ENCODE data around the gene MTFR2. TPM values are rescaled to one million over a fixed set of nuclear protein-coding genes. Genes with fewer than 3 reads are reported as not detected.

Gene MTFR2
- total RNA-seq (1 to 10 TPM; 1.2 TPM), polyA plus RNA-seq (1 to 10 TPM in 1 of 2 donors, under 1 TPM in 1; 0.55 to 1.1 TPM)

GRCh38 chr6:136249811-136250685 is at the start of gene MTFR2:
Gene MTFR2, minus strand, starts transcription at chr6:136250311. Its CDS starts 1,212 bp downstream, at chr6:136249099.
- DNase-seq, result peak; percentile 94 to 98 (median 96)
- Mint-ChIP-seq H3K4me3 (peak within 1 kb of the TSS; percentile 91 to 99 (median 96)), H3K9me3 (peaks cover 0 to 5% (median 0%) of the 10 kb centered on the region in 8 donors), H3K4me1 (peaks cover 24 to 43% (median 34%) of the 10 kb centered on the region in 4 donors), H3K27me3 (no peaks in the 10 kb centered on the region), H3K36me3 (peaks cover 0 to 10% of the 10 kb centered on the region in 2 donors), H3K27ac (peak within 1 kb of the TSS; percentile 74 to 96 (median 88))
- Histone ChIP-seq H3K27me3 (ENCODE audit: insufficient read depth, low read length) (no peaks in the 10 kb centered on the region), H3K9me3 (ENCODE audit: control insufficient read depth in 1 of 2, low read length in 2 of 2) (no peaks in the 10 kb centered on the region), H3K36me3 (ENCODE audit: insufficient read depth, low read length) (no peaks in the 10 kb centered on the region), H3K27ac (ENCODE audit: low read depth, low read length) (peak within 1 kb of the TSS; percentile 57), H3K4me3 (ENCODE audit: low read length in 2 of 2) (peak within 1 kb of the TSS; percentile 82 to 83), H3K4me1 (ENCODE audit: insufficient read depth, low read length) (peaks cover 21% of the 10 kb centered on the region)
- ChIA-PET CTCF (ENCODE audit: partially characterized antibody) (interaction anchor here (0.9 to 3.1 kb wide), 6 partner anchors 13 to 68 kb away, joined by 3 to 17 read pairs (median 4); partner anchors contain the start of gene BCLAF1), POLR2A (ENCODE audit: partially characterized antibody) (interaction anchor here (0.9 to 6.5 kb wide), 9 partner anchors 10 to 1195 kb away, joined by 3 to 198 read pairs (median 8); partner anchors contain the start of genes AHI1, BCLAF1 and HBS1L)
- intact Hi-C loops (cut with micrococcal nuclease), result loop anchor here (1.0 to 2.0 kb wide), 5 partner anchors 12 to 752 kb away; partner anchors contain the start of gene BCLAF1

- no peak for DNase-seq
- POLR2A ChIA-PET (ENCODE audit: partially characterized antibody), result no interaction called here
- Mint-ChIP-seq H3K36me3 (peaks cover 0 to 8% of the 10 kb centered on the region in 2 donors), H3K27me3 (peaks cover 0 to 2% of the 10 kb centered on the region in 2 donors), H3K9me3 (peaks cover 0 to under 1% (median 0%) of the 10 kb centered on the region in 8 donors), H3K4me1 (peaks cover 2 to 25% (median 19%) of the 10 kb centered on the region in 4 donors), H3K27ac (peak overlapping the region in 4 of 7 donors; percentile 17 to 46 (median 32)), H3K4me3 (no peak overlapping the region)
- Histone ChIP-seq H3K27ac (ENCODE audit: low read depth, low read length) (no peak overlapping the region), H3K9me3 (ENCODE audit: control insufficient read depth in 1 of 2, low read length in 2 of 2) (no peaks in the 10 kb centered on the region), H3K4me1 (ENCODE audit: insufficient read depth, low read length) (peaks cover 22% of the 10 kb centered on the region), H3K27me3 (ENCODE audit: insufficient read depth, low read length) (no peaks in the 10 kb centered on the region), H3K36me3 (ENCODE audit: insufficient read depth, low read length) (no peaks in the 10 kb centered on the region), H3K4me3 (ENCODE audit: low read length in 2 of 2) (no peak overlapping the region)
- CTCF ChIA-PET (ENCODE audit: partially characterized antibody), result interaction anchor here (1.2 kb wide), 1 partner anchor 23 kb away, joined by 3 read pairs; no protein-coding TSS in a partner anchor
- intact Hi-C loops (cut with micrococcal nuclease), result no loop called here
Observed at GRCh38 chr6:136294621-136295020, 44.5 kb upstream of the MTFR2 start.

- CTCF ChIA-PET (ENCODE audit: partially characterized antibody), result interaction anchor here (0.6 to 4.0 kb wide), 11 partner anchors 21 to 1235 kb away, joined by 3 to 17 read pairs (median 4); partner anchors contain the start of genes AHI1, HBS1L, MAP3K5 and MTFR2
Observed at GRCh38 chr6:136290410-136291010, 40.4 kb upstream of the MTFR2 start.

GRCh38 chr6:136289579-136290409 is 39.7 kb upstream of the MTFR2 start, which contains the start of gene BCLAF1:
Gene BCLAF1, minus strand, starts transcription at chr6:136289846. Its CDS starts 9,980 bp downstream, at chr6:136279866.
- ChIA-PET POLR2A (ENCODE audit: partially characterized antibody) (interaction anchor here (0.6 to 7.8 kb wide), 53 partner anchors 8 to 1758 kb away, joined by 3 to 198 read pairs (median 5); partner anchors contain the start of genes AHI1, HBS1L, MAP3K5 and MAP7), CTCF (ENCODE audit: partially characterized antibody) (interaction anchor here (0.9 to 4.0 kb wide), 12 partner anchors 21 to 1235 kb away, joined by 3 to 17 read pairs (median 4); partner anchors contain the start of genes AHI1, HBS1L, MAP3K5 and MTFR2)
- intact Hi-C loops (cut with micrococcal nuclease), result loop anchor here (1.0 to 10.0 kb wide), 6 partner anchors 28 to 792 kb away; partner anchors contain the start of genes AHI1, MAP3K5, MTFR2 and PEX7
- peak; percentile 99 to 100 (median 100) for DNase-seq
- Histone ChIP-seq H3K27me3 (ENCODE audit: insufficient read depth, low read length) (no peaks in the 10 kb centered on the region), H3K4me3 (ENCODE audit: low read length in 2 of 2) (peak within 1 kb of the TSS; percentile 92 to 94), H3K4me1 (ENCODE audit: insufficient read depth, low read length) (peaks cover 56% of the 10 kb centered on the region), H3K36me3 (ENCODE audit: insufficient read depth, low read length) (no peaks in the 10 kb centered on the region), H3K9me3 (ENCODE audit: control insufficient read depth in 1 of 2, low read length in 2 of 2) (no peaks in the 10 kb centered on the region), H3K27ac (ENCODE audit: low read depth, low read length) (peak within 1 kb of the TSS; percentile 100)
- Mint-ChIP-seq H3K4me3 (peak within 1 kb of the TSS; percentile 93 to 100 (median 100)), H3K4me1 (peaks cover 22 to 72% (median 47%) of the 10 kb centered on the region in 4 donors), H3K9me3 (peaks cover 0 to 12% (median 2%) of the 10 kb centered on the region in 8 donors), H3K27ac (peak within 1 kb of the TSS; percentile 99 to 100 (median 100)), H3K36me3 (peaks cover 15 to 40% of the 10 kb centered on the region in 2 donors), H3K27me3 (peaks cover 5% of the 10 kb centered on the region in 2 donors)

More at GRCh38 chr6:136290410-136291010, 40.4 kb upstream of the MTFR2 start:
- Mint-ChIP-seq H3K27me3 (peaks cover 5% of the 10 kb centered on the region in 2 donors), H3K27ac (peak overlapping the region; percentile 99 to 100 (median 100)), H3K4me1 (peaks cover 14 to 65% (median 39%) of the 10 kb centered on the region in 4 donors), H3K9me3 (peaks cover 0 to 12% (median 2%) of the 10 kb centered on the region in 8 donors), H3K36me3 (peaks cover 9 to 33% of the 10 kb centered on the region in 2 donors), H3K4me3 (peak overlapping the region; percentile 93 to 100 (median 100))
- DNase-seq, result peak; percentile 88 to 95 (median 93)
- H3K27me3 ChIP-seq (ENCODE audit: insufficient read depth, low read length), result no peaks in the 10 kb centered on the region
- intact Hi-C loops (cut with micrococcal nuclease), result no loop called here
- POLR2A ChIA-PET (ENCODE audit: partially characterized antibody), result interaction anchor here (0.6 to 7.8 kb wide), 48 partner anchors 8 to 1758 kb away, joined by 3 to 198 read pairs (median 5); partner anchors contain the start of genes AHI1, HBS1L, MAP3K5 and MAP7
- no peaks in the 10 kb centered on the region for H3K9me3 ChIP-seq (ENCODE audit: control insufficient read depth in 1 of 2, low read length in 2 of 2)
- H3K27ac ChIP-seq (ENCODE audit: low read depth, low read length), result peak overlapping the region; percentile 100
- no peaks in the 10 kb centered on the region for H3K36me3 ChIP-seq (ENCODE audit: insufficient read depth, low read length)
- peaks cover 49% of the 10 kb centered on the region for H3K4me1 ChIP-seq (ENCODE audit: insufficient read depth, low read length)
- H3K4me3 ChIP-seq (ENCODE audit: low read length in 2 of 2), result peak overlapping the region; percentile 92 to 94

- peaks cover 24 to 77% (median 51%) of the 10 kb centered on the region in 4 donors for H3K4me1 Mint-ChIP-seq
- peaks cover 62% of the 10 kb centered on the region for H3K4me1 ChIP-seq (ENCODE audit: insufficient read depth, low read length)
- peaks cover 0 to 12% (median 2%) of the 10 kb centered on the region in 8 donors for H3K9me3 Mint-ChIP-seq
Observed at GRCh38 chr6:136289327-136289578, 39.1 kb upstream of the MTFR2 start.

More at GRCh38 chr6:136289327-136289578, 39.1 kb upstream of the MTFR2 start:
- H3K4me3 ChIP-seq (ENCODE audit: low read length in 2 of 2), result peak overlapping the region; percentile 92 to 94
- POLR2A ChIA-PET (ENCODE audit: partially characterized antibody), result interaction anchor here (0.8 to 7.8 kb wide), 37 partner anchors 9 to 1427 kb away, joined by 3 to 198 read pairs (median 6); partner anchors contain the start of genes AHI1, HBS1L, MAP3K5 and MAP7
- intact Hi-C loops (cut with micrococcal nuclease), result loop anchor here (1.0 to 10.0 kb wide), 6 partner anchors 28 to 792 kb away; partner anchors contain the start of genes AHI1, MAP3K5, MTFR2 and PEX7
- H3K36me3 ChIP-seq (ENCODE audit: insufficient read depth, low read length), result no peaks in the 10 kb centered on the region
- CTCF ChIA-PET (ENCODE audit: partially characterized antibody), result interaction anchor here (1.4 to 4.0 kb wide), 10 partner anchors 20 to 1234 kb away, joined by 3 to 17 read pairs (median 4); partner anchors contain the start of genes AHI1, HBS1L, MAP3K5 and MTFR2
- Mint-ChIP-seq H3K27ac (peak overlapping the region; percentile 99 to 100 (median 100)), H3K36me3 (peaks cover 15 to 43% of the 10 kb centered on the region in 2 donors), H3K4me3 (peak overlapping the region; percentile 93 to 100 (median 100)), H3K27me3 (peaks cover 5% of the 10 kb centered on the region in 2 donors)
- peak overlapping the region; percentile 100 for H3K27ac ChIP-seq (ENCODE audit: low read depth, low read length)
- H3K27me3 ChIP-seq (ENCODE audit: insufficient read depth, low read length), result no peaks in the 10 kb centered on the region
- peak; percentile 93 to 96 (median 96) for DNase-seq
- no peaks in the 10 kb centered on the region for H3K9me3 ChIP-seq (ENCODE audit: control insufficient read depth in 1 of 2, low read length in 2 of 2)
